Measurements from ENCODE around the gene SYNPO. TPM values are rescaled to one million over a fixed set of nuclear protein-coding genes. Genes with fewer than 3 reads are reported as not detected.

SYNPO gene
- total RNA-seq, 1 experiment from 2014 or later = 1.2 TPM

GRCh38 chr5:150633429-150633828 lies 7.0 kb upstream of the SYNPO start:
- DNase-seq (ENCODE audit: low read depth) = no peak
- in situ Hi-C loops (cut with HindIII; ENCODE audit: low pct_unique_long_range_greater_than_20kb, low sequenced_read_pairs) = no loop called here

- in situ Hi-C loops (cut with HindIII; ENCODE audit: low pct_unique_long_range_greater_than_20kb, low sequenced_read_pairs) = no loop called here
- peak; percentile 70 for DNase-seq (ENCODE audit: low read depth)
Observed at GRCh38 chr5:150636391-150637244, 3.8 kb upstream of the SYNPO start.

- peak; percentile 96 for DNase-seq (ENCODE audit: low read depth)
- in situ Hi-C loops (cut with HindIII; ENCODE audit: low pct_unique_long_range_greater_than_20kb, low sequenced_read_pairs) = no loop called here
Observed at GRCh38 chr5:150637245-150638052, 3.0 kb upstream of the SYNPO start.

- in situ Hi-C loops (cut with HindIII; ENCODE audit: low pct_unique_long_range_greater_than_20kb, low sequenced_read_pairs) = no loop called here
- no peak for DNase-seq (ENCODE audit: low read depth)
Observed at GRCh38 chr5:150638053-150638444, 2.4 kb upstream of the SYNPO start.

GRCh38 chr5:150638488-150639376 lies 1.7 kb upstream of the SYNPO start:
- DNase-seq (ENCODE audit: low read depth) = no peak
- in situ Hi-C loops (cut with HindIII; ENCODE audit: low pct_unique_long_range_greater_than_20kb, low sequenced_read_pairs) = no loop called here

- in situ Hi-C loops (cut with HindIII; ENCODE audit: low pct_unique_long_range_greater_than_20kb, low sequenced_read_pairs) = no loop called here
- no peak for DNase-seq (ENCODE audit: low read depth)
Observed at GRCh38 chr5:150639377-150639692, 1.1 kb upstream of the SYNPO start.

GRCh38 chr5:150639751-150640150 lies 709 bp upstream of the SYNPO start:
- in situ Hi-C loops (cut with HindIII; ENCODE audit: low pct_unique_long_range_greater_than_20kb, low sequenced_read_pairs) = no loop called here
- DNase-seq (ENCODE audit: low read depth) = no peak

- in situ Hi-C loops (cut with HindIII; ENCODE audit: low pct_unique_long_range_greater_than_20kb, low sequenced_read_pairs) = no loop called here
- DNase-seq (ENCODE audit: low read depth) = peak; percentile 40
Observed at GRCh38 chr5:150641006-150641570, 628 bp downstream of the SYNPO start.

- in situ Hi-C loops (cut with HindIII; ENCODE audit: low pct_unique_long_range_greater_than_20kb, low sequenced_read_pairs) = no loop called here
- DNase-seq (ENCODE audit: low read depth) = no peak
Observed at GRCh38 chr5:150641824-150642566, 1.5 kb downstream of the SYNPO start.

GRCh38 chr5:150642567-150642927 lies 2.1 kb downstream of the SYNPO start:
- peak; percentile 89 for DNase-seq (ENCODE audit: low read depth)
- in situ Hi-C loops (cut with HindIII; ENCODE audit: low pct_unique_long_range_greater_than_20kb, low sequenced_read_pairs) = no loop called here

GRCh38 chr5:150642991-150643710 lies 2.7 kb downstream of the SYNPO start:
- in situ Hi-C loops (cut with HindIII; ENCODE audit: low pct_unique_long_range_greater_than_20kb, low sequenced_read_pairs) = no loop called here
- DNase-seq (ENCODE audit: low read depth) = no peak

GRCh38 chr5:150644058-150644457 lies 3.6 kb downstream of the SYNPO start:
- in situ Hi-C loops (cut with HindIII; ENCODE audit: low pct_unique_long_range_greater_than_20kb, low sequenced_read_pairs) = no loop called here
- DNase-seq (ENCODE audit: low read depth) = peak; percentile 27

- DNase-seq (ENCODE audit: low read depth) = no peak
- in situ Hi-C loops (cut with HindIII; ENCODE audit: low pct_unique_long_range_greater_than_20kb, low sequenced_read_pairs) = no loop called here
Observed at GRCh38 chr5:150644514-150644913, 4.1 kb downstream of the SYNPO start.

- in situ Hi-C loops (cut with HindIII; ENCODE audit: low pct_unique_long_range_greater_than_20kb, low sequenced_read_pairs) = no loop called here
- DNase-seq (ENCODE audit: low read depth) = peak; percentile 80
Observed at GRCh38 chr5:150645070-150645700, 4.7 kb downstream of the SYNPO start.

GRCh38 chr5:150647275-150648251 lies 7.1 kb downstream of the SYNPO start:
- in situ Hi-C loops (cut with HindIII; ENCODE audit: low pct_unique_long_range_greater_than_20kb, low sequenced_read_pairs) = no loop called here
- DNase-seq (ENCODE audit: low read depth) = no peak
